HG02870 (cell line): ENCODE measurements around the gene TSHZ1.

Source experiments
- ATAC-seq: cut with Tn5 transposase; IDR thresholded peaks from one replicate; pipeline ENCODE4 v1.9.1; 2021; ENCODE audit warnings: mild to moderate bottlenecking, moderate library complexity; ENCODE audit not compliant: unreplicated experiment

The TSHZ1 gene

GRCh38 chr18:75210274-75211001 lies at the start of gene TSHZ1:
Gene TSHZ1, plus strand, starts transcription at chr18:75210797. Its CDS starts 1,080 bp downstream, at chr18:75211877.
- ATAC-seq: peak; percentile 30

GRCh38 chr18:75161256-75162028 lies 49.2 kb upstream of the TSHZ1 start:
- peak; percentile 61 for ATAC-seq

GRCh38 chr18:75162467-75162866 lies 48.1 kb upstream of the TSHZ1 start:
- ATAC-seq: no peak

- ATAC-seq: no peak
Observed at GRCh38 chr18:75162978-75163377, 47.6 kb upstream of the TSHZ1 start.

GRCh38 chr18:75163736-75164135 lies 46.9 kb upstream of the TSHZ1 start:
- ATAC-seq: no peak

- no peak for ATAC-seq
Observed at GRCh38 chr18:75164479-75164878, 46.1 kb upstream of the TSHZ1 start.

GRCh38 chr18:75165926-75166325 lies 44.7 kb upstream of the TSHZ1 start:
- no peak for ATAC-seq

GRCh38 chr18:75167137-75167536 lies 43.5 kb upstream of the TSHZ1 start:
- no peak for ATAC-seq

- ATAC-seq: no peak
Observed at GRCh38 chr18:75167759-75168618, 42.6 kb upstream of the TSHZ1 start.

- no peak for ATAC-seq
Observed at GRCh38 chr18:75168619-75169018, 42.0 kb upstream of the TSHZ1 start.

GRCh38 chr18:75169411-75169810 lies 41.2 kb upstream of the TSHZ1 start:
- ATAC-seq: no peak

GRCh38 chr18:75170022-75170789 lies 40.4 kb upstream of the TSHZ1 start:
- ATAC-seq: no peak

GRCh38 chr18:75170916-75171315 lies 39.7 kb upstream of the TSHZ1 start:
- no peak for ATAC-seq

GRCh38 chr18:75172299-75173124 lies 38.1 kb upstream of the TSHZ1 start:
- ATAC-seq: peak; percentile 21

GRCh38 chr18:75173125-75173432 lies 37.5 kb upstream of the TSHZ1 start:
- ATAC-seq: peak; percentile 99

GRCh38 chr18:75173738-75174137 lies 36.9 kb upstream of the TSHZ1 start:
- no peak for ATAC-seq

GRCh38 chr18:75176849-75177248 lies 33.7 kb upstream of the TSHZ1 start:
- ATAC-seq: no peak

GRCh38 chr18:75178376-75178775 lies 32.2 kb upstream of the TSHZ1 start:
- ATAC-seq: no peak

GRCh38 chr18:75179819-75180600 lies 30.6 kb upstream of the TSHZ1 start:
- ATAC-seq: no peak
